Measurements from ENCODE around the gene B4GALT6. TPM values are rescaled to one million over a fixed set of nuclear protein-coding genes. Genes with fewer than 3 reads are reported as not detected.

The B4GALT6 gene
- total and polyA plus RNA-seq, 2 donors (not counting 1 experiment from before 2014, with no cell fraction given) = 1.7 TPM; not detected in 1

- Histone ChIP-seq H3K27me3 (replicated peaks in 1 of 4; ENCODE audit: control extremely low read depth in 1 of 4, control insufficient read depth in 3 of 4, insufficient read depth in 4 of 4, low read length in 3 of 4) (no peaks in the 10 kb centered on the region), H3K36me3 (replicated peaks in 1 of 2; ENCODE audit: control extremely low read depth in 1 of 2, control insufficient read depth in 1 of 2, extremely low read depth in 1 of 2, insufficient read depth in 2 of 2, low read length in 1 of 2) (no peaks in the 10 kb centered on the region), H3K4me2 (replicated peaks; ENCODE audit: low read depth, low read length, poor library complexity, severe bottlenecking) (no peak overlapping the region), H3K4me3 (ENCODE audit: control extremely low read depth in 1 of 5, extremely low read depth in 1 of 5, insufficient read depth in 1 of 5, low read depth in 2 of 5, low read length in 4 of 5) (no peak overlapping the region), H4K20me1 (ENCODE audit: control insufficient read depth, insufficient read depth, low read length, poor library complexity, severe bottlenecking) (no peaks in the 10 kb centered on the region), H3K4me1 (ENCODE audit: control insufficient read depth in 2 of 2, insufficient read depth in 2 of 2, low read length in 2 of 2) (no peaks in the 10 kb centered on the region), H3K9me3 (ENCODE audit: control extremely low read depth in 1 of 3, control insufficient read depth in 2 of 3, insufficient read depth in 1 of 3, low read length in 2 of 3) (no peaks in the 10 kb centered on the region), H2AFZ (ENCODE audit: insufficient read depth, low read depth, low read length, poor library complexity, severe bottlenecking) (no peak overlapping the region), H3K79me2 (ENCODE audit: control insufficient read depth, insufficient read depth, low read length) (no peaks in the 10 kb centered on the region), H3K9ac (ENCODE audit: low read length) (no peak overlapping the region), H3K27ac (ENCODE audit: low read length in 2 of 2) (no peak overlapping the region)
- H3K9me3 Mint-ChIP-seq (ENCODE audit: insufficient read depth) = no peaks in the 10 kb centered on the region
- no peak overlapping the region for H3K27ac Mint-ChIP-seq
- CTCF ChIA-PET = no interaction called here
- no peaks in the 10 kb centered on the region for H3K4me1 Mint-ChIP-seq
- H3K27me3 Mint-ChIP-seq = no peaks in the 10 kb centered on the region
- no peak for ATAC-seq (ENCODE audit: low read depth)
- TF ChIP-seq CTCF (IDR thresholded peaks at IDR 0.05) = no peak
- TF ChIP-seq EZH2 (IDR thresholded peaks at IDR 0.05; ENCODE audit: borderline replicate concordance, insufficient read depth, low read depth, low read length, poor library complexity, severe bottlenecking) = no peak
- no CpG with 5 or more reads among the region's 5 CpGs for WGBS (ENCODE audit: insufficient coverage)
- POLR2A ChIA-PET = no interaction called here
- no peak overlapping the region for H3K4me3 Mint-ChIP-seq
- intact Hi-C loops (cut with micrococcal nuclease) = no loop called here
- DNase-seq = no peak
Observed at GRCh38 chr18:31666055-31666454, 18.3 kb downstream of the B4GALT6 start.

DNA sequence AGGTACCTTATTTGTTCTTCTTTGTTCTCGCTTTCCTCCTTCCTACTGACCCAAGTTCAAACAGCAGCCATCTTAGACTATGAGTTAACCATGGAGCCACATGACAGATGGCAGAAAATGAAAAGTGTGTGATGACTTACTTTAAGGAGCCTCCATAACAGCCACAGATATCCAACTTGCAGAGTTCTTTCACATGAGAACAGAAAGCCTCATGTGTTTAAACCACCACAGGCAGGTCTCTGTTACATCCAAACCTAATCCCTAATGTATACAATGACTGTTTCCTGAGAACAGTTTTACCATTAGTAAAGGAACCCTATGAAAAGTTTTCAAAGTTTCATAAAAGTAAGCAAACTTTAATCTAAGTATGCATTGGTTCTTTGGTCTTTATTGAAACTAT lies 20.3 kb downstream of the B4GALT6 start:
- Mint-ChIP-seq H3K4me3 (no peak overlapping the region), H3K4me1 (peaks cover 7% of the 10 kb centered on the region), H3K9me3 (ENCODE audit: insufficient read depth) (no peaks in the 10 kb centered on the region), H3K27ac (no peak overlapping the region), H3K27me3 (no peaks in the 10 kb centered on the region)
- CTCF ChIA-PET = no interaction called here
- H2AFZ ChIP-seq (ENCODE audit: insufficient read depth, low read depth, low read length, poor library complexity, severe bottlenecking) = no peak overlapping the region
- H3K27me3 ChIP-seq (replicated peaks in 1 of 4; ENCODE audit: control extremely low read depth in 1 of 4, control insufficient read depth in 3 of 4, insufficient read depth in 4 of 4, low read length in 3 of 4) = no peaks in the 10 kb centered on the region
- H3K36me3 ChIP-seq (replicated peaks in 1 of 2; ENCODE audit: control extremely low read depth in 1 of 2, control insufficient read depth in 1 of 2, extremely low read depth in 1 of 2, insufficient read depth in 2 of 2, low read length in 1 of 2) = no peaks in the 10 kb centered on the region
- no peaks in the 10 kb centered on the region for H3K9me3 ChIP-seq (ENCODE audit: control extremely low read depth in 1 of 3, control insufficient read depth in 2 of 3, insufficient read depth in 1 of 3, low read length in 2 of 3)
- no peak overlapping the region for H3K4me3 ChIP-seq (ENCODE audit: control extremely low read depth in 1 of 5, extremely low read depth in 1 of 5, insufficient read depth in 1 of 5, low read depth in 2 of 5, low read length in 4 of 5)
- H4K20me1 ChIP-seq (ENCODE audit: control insufficient read depth, insufficient read depth, low read length, poor library complexity, severe bottlenecking) = no peaks in the 10 kb centered on the region
- WGBS (ENCODE audit: insufficient coverage) = no CpG with 5 or more reads among the region's 1 CpG
- intact Hi-C loops (cut with micrococcal nuclease) = no loop called here
- H3K9ac ChIP-seq (ENCODE audit: low read length) = no peak overlapping the region
- no peak overlapping the region for H3K27ac ChIP-seq (ENCODE audit: low read length in 2 of 2)
- no peak overlapping the region for H3K4me2 ChIP-seq (replicated peaks; ENCODE audit: low read depth, low read length, poor library complexity, severe bottlenecking)
- ATAC-seq (ENCODE audit: low read depth) (no peak), DNase-seq (no peak)
- POLR2A ChIA-PET = no interaction called here
- H3K79me2 ChIP-seq (ENCODE audit: control insufficient read depth, insufficient read depth, low read length) = no peaks in the 10 kb centered on the region
- no peak for TF ChIP-seq EZH2 (IDR thresholded peaks at IDR 0.05; ENCODE audit: borderline replicate concordance, insufficient read depth, low read depth, low read length, poor library complexity, severe bottlenecking)
- no peak for TF ChIP-seq CTCF (IDR thresholded peaks at IDR 0.05)
- H3K4me1 ChIP-seq (ENCODE audit: control insufficient read depth in 2 of 2, insufficient read depth in 2 of 2, low read length in 2 of 2) = peaks cover 5 to 6% of the 10 kb centered on the region in 2 donors
